HG02852 (cell line): ENCODE results near the gene MAPK10.
A peak's percentile ranks its signal among the peaks of the same experiment; 100 is the strongest.
"Not testable (repeated sequence)": the region's sequence is repeated elsewhere in the genome, so short reads cannot be mapped to it uniquely, and the experiment has no call there.

Source experiments
- ATAC-seq: cut with Tn5 transposase; IDR thresholded peaks from one replicate; pipeline ENCODE4 v1.9.1; 2021; ENCODE audit warnings: mild to moderate bottlenecking, moderate library complexity; ENCODE audit not compliant: unreplicated experiment

Gene MAPK10

DNA sequence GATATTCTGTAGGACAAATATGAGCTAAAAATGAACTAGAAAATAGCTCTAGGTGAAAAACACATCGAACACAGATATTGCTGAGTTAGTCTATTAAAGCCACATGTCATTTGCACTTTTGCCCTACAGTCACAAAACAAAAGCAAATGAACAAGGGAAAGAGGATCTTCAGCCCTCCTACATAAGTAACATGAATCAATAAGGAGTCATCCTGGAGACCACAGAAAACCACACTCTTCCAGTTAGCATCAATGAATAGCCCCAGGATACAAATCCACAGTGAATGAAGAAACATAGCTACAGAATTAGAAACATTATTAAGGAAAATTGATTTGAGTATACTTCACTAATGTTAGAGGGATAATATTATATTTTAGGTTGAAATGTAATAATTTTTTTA, 311.4 kb downstream of the MAPK10 start:
- ATAC-seq: no peak

DNA sequence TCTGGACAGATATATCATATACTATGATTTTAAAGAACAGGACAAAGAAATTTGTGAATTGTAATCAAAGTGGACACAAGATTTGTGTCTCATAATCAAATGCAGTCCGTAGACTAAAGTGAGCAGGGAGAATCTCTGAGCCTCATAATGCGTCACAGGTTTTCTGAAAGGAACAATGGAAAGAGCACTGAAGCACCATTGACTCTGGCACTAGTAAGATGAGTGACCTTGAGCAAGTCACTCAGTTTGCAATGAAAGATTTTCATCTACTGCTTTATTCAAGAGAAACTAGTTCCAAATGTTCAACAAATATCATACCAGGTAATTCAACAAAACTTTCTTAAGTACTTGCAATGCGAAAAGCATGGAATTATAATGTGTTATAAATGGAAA, 315.3 kb downstream of the MAPK10 start:
- no peak for ATAC-seq

DNA sequence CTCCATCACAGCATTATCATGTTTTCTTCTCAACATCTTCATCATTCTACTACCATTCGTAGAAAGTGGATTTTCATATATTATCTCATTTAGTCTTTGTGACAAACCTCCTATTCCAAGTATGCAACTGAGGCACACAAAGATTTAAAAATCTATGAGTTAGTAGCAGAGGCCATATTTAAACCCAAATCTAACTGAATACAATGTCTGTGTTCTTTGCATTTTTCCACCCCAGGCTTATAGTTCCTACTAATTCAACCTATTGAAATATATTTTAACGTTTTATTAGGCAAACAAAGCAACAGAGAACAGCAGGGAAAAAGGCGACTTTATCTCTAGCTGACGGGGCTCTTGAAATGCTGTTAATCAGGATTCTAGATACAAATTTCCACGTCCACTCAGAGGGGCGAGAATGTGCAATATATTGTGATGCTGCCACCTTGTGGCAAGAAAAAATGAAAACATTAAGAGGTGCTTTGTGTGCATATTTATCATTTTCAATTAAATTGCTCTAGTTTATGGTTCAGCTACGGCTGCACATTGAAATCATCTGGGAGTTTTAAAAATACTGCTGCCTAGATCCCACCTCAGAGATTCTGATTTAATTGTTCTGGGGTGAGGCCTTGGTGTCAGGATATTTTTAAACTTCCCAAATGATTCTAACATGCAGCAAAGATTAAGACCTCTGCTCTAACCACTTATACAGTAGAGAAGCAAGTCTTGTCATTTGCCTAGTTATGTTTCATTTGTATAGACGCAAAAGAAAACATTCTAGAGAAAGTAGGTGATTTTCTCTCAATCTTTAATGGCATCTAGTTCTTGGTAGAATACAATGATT, 315.9 kb downstream of the MAPK10 start:
- peak; percentile 56 for ATAC-seq

DNA sequence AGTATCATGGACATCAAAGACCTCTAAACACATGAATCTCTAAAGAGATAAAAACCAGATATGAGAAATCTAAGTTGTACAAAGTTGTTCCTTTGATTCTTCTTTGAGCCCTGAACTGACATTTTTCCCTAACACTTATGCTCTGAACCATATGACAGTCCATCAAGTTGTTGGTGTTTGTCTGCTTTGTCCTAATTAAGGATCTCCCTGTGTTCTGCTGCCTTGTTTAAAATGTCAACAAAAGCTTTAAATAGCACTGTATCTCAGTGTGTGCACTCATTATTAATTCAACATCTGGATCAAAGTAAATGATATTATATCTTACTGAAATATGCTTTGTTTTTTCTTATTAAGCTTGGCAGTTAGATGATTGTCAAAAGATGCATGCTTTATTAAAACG, 321.8 kb downstream of the MAPK10 start:
- no peak for ATAC-seq

DNA sequence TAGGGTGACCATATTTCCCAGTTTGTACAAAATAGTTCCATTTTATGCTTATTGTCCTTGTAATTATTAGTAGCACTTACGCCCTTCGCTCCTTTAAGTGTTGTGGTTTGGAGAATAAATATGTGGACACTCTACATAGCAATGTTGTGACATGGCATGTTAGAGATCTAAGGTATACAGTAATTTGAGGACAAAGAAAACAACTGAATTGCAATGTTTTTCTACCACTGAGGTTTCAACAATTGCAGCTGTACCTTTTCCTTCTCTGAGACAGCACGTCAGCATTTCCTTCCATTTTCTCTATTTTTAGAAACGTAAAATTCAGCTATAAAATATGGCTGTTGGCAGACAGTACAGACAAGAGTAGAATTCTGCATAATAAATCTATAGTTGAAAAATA, 323.1 kb downstream of the MAPK10 start:
- ATAC-seq: no peak

DNA sequence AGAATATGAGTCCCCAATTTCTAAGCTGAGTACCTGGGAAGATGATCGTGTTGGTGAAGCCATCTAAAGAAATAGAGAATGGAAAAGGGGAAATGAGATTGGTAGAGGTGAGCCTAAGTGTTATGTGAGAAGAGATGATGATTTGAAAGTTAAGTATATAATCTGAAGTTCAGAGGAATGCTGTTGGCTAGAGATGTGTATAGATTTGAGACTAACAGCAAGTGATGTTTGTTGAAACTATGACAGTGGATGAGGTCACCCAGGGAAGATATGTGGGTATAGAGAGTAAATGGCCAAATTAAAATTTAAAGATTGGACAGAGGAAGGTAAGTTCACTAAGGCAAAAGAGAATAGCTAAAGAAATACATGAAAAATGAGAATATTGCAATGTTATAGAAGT, 324.2 kb downstream of the MAPK10 start:
- ATAC-seq: no peak

DNA sequence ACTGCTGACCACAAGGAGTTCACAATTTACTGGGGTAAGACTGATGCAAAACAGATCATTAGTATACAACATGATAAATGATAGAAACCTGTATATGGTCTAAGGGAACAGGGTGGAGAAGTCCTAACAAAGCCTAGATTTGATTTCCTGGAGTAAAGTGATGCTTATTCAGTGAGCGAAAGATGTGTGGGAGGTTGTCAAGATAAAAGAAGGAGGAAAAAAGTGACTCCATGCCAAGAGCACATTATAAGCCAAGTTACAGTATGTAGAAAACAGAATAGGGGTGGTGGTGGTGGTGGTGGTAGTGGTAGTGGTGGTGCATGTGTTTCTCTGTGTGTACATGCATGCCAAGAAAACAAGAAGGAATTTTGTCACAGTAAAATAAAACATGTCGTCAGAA, 325.2 kb downstream of the MAPK10 start:
- no peak for ATAC-seq

DNA sequence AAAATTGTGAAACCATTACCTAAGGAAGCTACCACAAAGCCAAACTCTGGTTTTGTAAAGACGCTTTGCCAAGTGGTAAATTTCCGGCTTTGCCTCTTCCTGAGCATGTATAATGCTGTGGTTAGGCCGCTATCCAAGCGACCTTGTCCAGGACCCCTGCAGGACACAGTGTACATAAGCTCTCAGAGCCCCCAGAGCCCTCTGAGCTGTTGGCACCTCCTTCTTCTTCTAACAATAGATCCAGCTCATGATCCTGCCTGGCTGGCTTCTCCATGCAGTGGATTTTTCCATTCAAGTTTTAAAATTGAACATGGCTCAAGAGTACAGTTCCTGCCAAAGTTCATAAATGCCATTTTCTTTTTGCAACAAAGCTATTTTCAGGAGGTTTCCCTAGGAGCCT, 326.7 kb downstream of the MAPK10 start:
- ATAC-seq: no peak

DNA sequence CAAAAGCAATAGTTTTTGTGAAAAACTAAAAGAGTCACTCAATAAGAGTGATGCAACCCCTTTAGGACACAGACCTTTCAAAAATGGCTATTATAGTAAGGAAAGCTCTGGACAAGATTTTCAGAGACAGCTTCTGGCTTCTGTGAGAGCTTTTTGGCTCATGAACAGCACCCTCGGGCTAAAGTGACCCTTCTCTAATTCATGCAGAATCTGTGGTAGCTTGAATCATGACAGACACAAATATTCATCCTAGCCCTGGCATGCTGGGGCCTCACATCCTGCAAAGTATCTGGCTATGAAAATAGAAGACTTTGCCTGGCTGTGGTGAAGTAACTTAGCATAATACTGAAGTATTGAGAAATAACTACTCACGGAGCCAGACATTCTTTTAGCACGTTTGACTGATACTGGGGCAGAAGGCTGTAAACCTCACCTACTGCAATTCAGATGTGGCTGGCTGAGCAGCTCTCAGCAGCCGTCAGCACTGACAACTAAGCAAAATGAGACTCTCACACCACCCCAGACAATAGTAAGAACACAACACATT, 327.3 kb downstream of the MAPK10 start:
- no peak for ATAC-seq

DNA sequence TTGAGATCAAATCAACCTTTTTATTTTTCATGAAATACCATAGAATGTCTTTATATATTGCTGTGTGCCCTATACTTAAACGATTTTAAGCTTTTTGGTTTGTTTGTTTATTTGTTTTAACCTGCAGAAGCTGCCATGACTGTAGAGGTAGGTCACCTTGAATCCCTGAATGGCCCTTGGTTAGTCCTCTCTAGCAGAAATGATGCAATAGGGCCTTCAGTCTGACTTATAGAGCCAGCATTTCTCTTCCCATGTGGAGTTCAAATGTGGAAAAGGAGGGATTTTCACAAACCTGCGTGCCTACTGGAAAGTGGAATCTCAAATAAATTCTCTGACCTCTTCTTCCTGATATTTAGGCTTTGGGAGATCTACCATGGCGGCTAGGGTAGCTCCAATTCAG, 327.9 kb downstream of the MAPK10 start:
- ATAC-seq: no peak

DNA sequence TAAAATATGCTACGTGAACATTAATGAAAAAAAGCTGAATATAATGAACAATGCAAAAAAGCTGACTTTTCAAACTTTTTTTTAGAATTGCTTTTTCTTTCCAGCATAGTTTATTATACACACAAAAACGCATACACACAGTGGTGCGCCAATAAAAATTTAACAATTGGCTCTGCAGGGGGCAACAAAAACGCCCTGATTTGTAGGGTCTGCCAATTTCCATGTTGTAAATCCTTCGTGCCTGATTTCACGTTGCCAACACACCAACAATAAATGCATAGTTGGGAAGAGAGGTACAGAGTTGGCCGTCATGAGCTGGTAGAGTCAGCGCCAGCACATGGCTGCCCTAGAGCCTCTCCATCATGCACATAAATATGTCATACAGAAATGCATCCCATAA, 333.1 kb downstream of the MAPK10 start:
- ATAC-seq: no peak

DNA sequence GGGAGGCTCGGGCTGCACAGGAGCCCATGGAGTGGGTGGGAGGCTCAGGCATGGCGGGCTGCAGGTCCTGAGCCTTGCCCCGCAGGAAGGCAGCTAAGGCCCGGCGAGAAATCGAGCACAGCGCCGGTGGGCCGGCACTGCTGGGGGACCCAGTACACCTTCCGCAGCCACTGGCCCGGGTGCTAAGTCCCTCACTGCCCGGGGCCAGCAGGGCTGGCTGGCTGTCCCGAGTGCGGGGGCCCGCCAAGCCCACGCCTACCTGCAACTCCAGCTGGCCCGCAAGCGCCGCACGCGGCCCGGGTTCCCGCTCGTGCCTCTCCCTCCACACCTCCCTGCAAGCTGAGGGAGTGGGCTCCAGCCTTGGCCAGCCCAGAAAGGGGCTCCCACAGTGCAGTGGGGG, 338.2 kb downstream of the MAPK10 start:
- ATAC-seq: not testable (repeated sequence)

DNA sequence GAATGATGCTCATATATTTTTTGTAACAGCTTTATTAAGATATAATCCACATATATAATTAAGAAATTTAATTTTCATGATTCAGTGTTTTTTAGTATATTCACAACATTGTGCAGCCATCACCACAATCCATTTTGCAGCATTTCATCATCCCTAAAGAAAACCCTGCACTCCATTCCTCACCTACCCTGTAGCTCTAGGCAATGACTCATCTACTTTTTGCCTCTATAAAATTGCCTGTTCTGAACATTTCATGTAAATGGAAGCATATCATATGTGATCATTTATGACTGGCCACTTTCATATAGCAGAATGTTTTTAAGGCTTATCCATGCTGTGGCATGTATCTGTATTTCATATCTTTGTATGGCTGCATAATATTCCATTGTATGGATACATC, 339.9 kb downstream of the MAPK10 start:
- ATAC-seq: no peak

DNA sequence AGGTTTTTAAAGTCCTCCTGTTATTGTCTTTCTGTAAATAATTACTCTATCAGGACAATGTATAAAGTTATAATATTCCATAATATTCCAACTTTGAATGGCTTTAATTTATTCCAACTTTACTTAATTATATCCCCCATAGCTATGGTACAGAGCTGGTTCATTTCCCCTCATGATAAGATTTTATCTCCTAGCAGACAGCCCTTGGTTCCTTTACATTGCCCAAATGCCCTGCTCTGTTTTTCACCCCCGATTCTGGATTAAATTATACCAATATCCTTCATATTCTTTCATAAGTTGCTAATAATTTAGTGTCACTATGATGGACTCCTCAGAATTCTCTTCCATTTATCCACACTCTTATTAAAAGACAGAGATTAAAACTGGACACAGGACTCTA, 340.5 kb downstream of the MAPK10 start:
- ATAC-seq: no peak

DNA sequence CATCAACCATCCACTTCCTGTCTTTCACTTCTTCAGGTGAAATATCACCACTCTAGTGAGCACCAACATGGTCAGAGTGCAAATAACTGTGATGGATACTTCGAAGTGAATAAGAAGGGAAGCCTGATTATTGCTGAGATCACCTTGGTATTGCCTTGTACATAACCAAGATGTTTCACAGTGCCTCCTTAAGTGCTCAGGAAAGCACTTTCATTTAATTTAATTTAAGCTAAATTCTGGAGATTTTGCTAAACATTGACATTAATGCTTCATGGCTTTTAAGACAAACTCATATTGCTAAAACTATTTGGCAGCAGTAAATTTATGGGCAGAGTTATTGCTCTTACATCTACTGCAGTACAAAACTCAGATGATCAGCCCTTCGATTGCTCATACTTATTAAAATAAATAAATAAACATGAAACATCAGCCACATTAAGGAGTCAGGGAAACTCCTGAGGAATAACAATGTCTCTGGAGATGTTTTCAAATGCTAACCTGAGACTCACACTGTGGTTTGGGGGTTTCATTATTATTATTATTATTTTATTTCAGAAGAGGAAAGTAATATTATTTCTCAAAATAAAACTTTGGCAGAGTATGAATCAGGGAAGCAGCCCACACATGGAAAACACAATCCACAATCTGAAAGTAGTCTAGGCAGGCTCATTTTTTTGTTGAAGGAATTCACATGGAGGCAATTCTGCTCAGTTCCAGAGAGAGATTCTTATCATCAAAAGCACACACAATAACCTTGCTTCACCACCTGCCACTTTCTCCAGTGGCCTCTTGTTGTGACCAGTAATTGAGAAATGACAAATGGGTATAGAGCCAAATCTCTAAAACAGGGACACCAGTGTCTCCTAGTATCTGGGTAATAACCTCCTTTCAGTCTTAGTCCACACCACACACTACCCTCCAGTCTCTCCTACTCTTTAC, 344.2 kb downstream of the MAPK10 start:
- no peak for ATAC-seq

DNA sequence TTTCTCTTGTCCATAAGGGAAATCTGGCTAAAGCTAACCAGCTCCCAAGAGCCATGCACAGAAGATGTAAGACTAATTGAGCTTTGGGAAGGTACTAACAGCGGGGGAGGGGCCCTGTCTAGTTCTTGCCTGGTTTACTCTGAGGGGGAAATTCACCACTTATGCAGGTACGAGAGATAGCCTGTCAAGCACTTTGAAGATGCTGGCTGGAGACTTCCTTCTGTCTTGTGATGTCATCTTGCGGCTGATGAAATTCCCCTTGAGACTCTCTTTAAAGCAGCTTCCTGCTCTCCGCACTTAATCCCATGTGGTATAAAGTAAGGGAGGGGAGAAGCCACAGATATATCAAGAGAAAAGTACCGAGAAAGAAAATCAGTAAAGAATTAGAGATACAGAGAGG, 345.3 kb downstream of the MAPK10 start:
- peak; percentile 88 for ATAC-seq

DNA sequence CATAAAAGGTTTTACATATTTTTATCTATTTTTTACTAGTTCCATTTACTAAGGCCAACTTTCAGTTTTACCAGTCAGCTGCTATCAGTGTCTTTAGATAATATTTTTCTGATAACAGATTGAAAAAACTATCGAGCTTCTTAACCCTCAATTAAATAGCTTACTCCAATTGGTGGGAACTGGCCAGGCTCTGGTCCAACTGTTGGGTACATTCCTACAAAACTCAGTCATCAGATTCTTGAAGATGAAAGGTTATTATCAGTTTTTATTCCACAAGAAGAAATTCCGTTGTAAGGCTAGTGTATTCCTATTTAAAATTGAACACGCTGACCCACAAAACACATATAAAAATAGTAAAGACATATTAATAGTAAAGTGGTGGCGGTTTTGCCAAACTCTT, 346.2 kb downstream of the MAPK10 start:
- no peak for ATAC-seq

DNA sequence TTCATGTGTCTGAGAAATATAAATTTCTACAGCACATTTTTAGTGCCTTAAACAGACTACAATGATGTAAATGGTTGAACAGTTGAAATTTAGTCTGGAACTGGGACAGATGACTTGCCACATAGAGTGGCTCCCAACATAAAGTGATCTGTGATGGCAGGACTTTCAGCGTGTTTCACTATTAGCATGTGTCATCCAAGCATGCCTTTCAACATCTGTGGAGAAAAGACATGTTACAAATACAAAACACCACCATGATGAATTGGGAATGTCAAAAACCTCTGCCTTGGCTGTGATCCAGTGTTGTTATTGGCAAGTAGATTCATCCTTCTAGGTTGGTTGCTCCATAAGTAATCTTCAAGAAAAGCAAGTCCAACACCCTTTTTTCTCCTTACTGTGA, 348.7 kb downstream of the MAPK10 start:
- ATAC-seq: no peak

DNA sequence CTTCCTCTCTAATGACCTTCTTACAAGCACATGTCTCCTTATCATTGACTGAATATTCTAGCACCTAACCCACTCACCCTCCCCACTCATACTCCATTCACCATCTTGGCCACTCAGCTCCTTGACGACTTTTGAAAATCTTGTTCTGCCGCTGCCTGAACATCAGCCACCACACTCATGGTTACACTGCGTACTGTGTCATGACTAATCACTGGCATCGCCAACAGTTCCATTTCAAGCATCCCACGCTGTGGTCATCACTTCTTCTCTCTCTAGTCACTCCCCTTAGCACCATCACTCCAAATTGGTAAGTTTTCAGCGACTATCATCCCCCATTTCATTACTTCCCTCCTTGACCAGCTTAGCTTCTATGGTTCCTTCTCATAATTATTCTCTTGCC, 352.8 kb downstream of the MAPK10 start:
- no peak for ATAC-seq

DNA sequence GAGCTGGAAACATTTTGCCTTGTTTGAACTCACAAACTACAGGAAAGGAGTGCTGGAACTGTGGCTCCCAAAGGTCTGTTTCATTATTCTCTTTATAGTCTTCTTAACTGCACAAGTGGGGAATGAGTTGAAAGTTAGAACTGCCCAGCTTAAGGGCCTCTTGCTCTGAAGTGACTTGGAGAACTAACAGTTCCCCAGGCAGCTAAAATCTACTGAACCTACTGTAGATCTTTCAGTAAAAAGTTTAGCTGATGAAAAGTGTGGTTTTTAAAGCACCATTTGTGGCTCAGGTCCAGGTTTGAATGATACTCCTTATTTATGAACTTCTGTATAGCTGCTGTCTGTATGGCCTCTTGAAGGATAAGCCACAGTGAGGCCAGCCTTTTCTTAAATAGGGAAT, 353.8 kb downstream of the MAPK10 start:
- ATAC-seq: no peak

DNA sequence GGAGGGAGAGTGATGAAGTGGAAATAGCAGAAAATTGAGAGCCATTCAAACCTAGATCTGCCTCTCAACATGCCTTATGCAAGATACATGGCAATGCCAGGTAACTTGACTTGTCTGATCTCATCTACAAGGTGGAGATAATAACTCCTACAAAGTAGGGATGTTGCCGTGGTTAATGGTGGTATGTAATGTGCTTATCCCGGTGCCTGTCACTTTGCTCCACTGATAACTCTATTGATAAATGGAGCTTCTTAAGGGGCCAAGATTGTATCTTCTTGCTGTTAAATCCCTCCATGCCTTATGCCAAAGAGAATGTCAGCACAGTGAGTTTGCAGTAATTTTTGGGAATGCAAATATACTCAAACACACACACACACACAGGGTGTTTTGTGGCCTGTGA, 355.8 kb downstream of the MAPK10 start:
- no peak for ATAC-seq

DNA sequence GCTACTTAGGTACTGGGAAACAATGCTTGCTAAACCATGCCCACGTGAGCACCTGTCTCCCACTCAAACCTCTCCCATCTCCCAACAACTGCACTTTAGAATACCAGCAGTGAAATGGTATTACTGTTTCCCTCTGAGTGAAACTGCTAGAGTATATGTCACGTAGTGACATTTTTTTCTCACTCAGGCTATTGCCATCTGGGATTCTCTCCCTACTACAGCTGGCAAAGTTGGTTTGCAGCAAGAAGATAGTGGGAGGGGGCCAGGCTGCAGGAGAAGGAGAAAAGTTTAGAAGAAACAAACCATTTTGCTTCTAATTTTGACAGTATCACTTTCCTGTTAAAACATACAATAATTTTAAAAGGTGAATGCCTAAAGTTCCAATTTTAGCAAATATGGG, 358.3 kb downstream of the MAPK10 start:
- ATAC-seq: no peak
